KMS-11 (cell line): Measurements from ENCODE around the gene RAX.

ENCODE experiments used
- H2AFZ ChIP-seq: fragments of 200-600 bp; sonication (generic); 2 replicates; pipeline ENCODE4 v1.6.1; 2016; ENCODE audit warnings: antibody characterized with exemption, mixed run types, low read depth
- H3K27ac ChIP-seq: fragments of 200-600 bp; sonication (generic); 2 replicates; pipeline ENCODE4 v1.6.1; 2016; ENCODE audit warnings: mild to moderate bottlenecking, mixed run types
- H3K27me3 ChIP-seq: fragments of 200-600 bp; sonication (generic); 2 replicates; pipeline ENCODE4 v1.6.1; 2017; ENCODE audit warnings: mild to moderate bottlenecking, low read depth, mixed run types, moderate library complexity; ENCODE audit not compliant: insufficient read depth
- H3K36me3 ChIP-seq: fragments of 200-600 bp; sonication (generic); 2 replicates; pipeline ENCODE4 v1.6.1; 2017; ENCODE audit warnings: mild to moderate bottlenecking, mixed run types; ENCODE audit not compliant: insufficient read depth
- H3K4me1 ChIP-seq: fragments of 200-600 bp; sonication (generic); 2 replicates; pipeline ENCODE4 v1.6.1; 2016; ENCODE audit warnings: mild to moderate bottlenecking, low read depth, mixed run types; ENCODE audit not compliant: poor library complexity, severe bottlenecking
- H3K4me2 ChIP-seq: fragments of 200-600 bp; sonication (generic); 2 replicates; pipeline ENCODE4 v1.7.0; 2016; ENCODE audit warnings: mild to moderate bottlenecking, mixed run types
- H3K4me3 ChIP-seq: fragments of 200-600 bp; sonication (generic); IDR thresholded peaks from 2 replicates; pipeline ENCODE4 v1.6.1; 2017; ENCODE audit warnings: low read depth, low read length, mixed read lengths; ENCODE audit not compliant: insufficient read depth
- H3K79me2 ChIP-seq: fragments of 200-600 bp; sonication (generic); 2 replicates; pipeline ENCODE4 v1.6.1; 2016; ENCODE audit warnings: low read depth, mixed run types; ENCODE audit not compliant: insufficient read depth
- H3K9ac ChIP-seq: fragments of 200-600 bp; sonication (generic); 2 replicates; pipeline ENCODE4 v1.6.1; 2016; ENCODE audit warnings: mild to moderate bottlenecking, mixed run types
- H4K20me1 ChIP-seq: fragments of 200-600 bp; sonication (generic); 2 replicates; pipeline ENCODE4 v1.6.1; 2016; ENCODE audit warnings: mild to moderate bottlenecking, mixed run types; ENCODE audit not compliant: insufficient read depth
- CTCF ChIP-seq: fragments of 200-600 bp; sonication (generic); conservative IDR thresholded peaks from 2 replicates; pipeline ENCODE4 v1.6.1; 2017; ENCODE audit warnings: low read depth, mild to moderate bottlenecking, antibody characterized with exemption, low read length, moderate library complexity, mixed read lengths

The RAX gene

GRCh38 chr18:59270689-59271257 is 2.5 kb downstream of the RAX start:
- no peak for TF ChIP-seq CTCF

GRCh38 chr18:59269563-59270119 is 3.6 kb downstream of the RAX start:
- no peak overlapping the region for H3K4me2 ChIP-seq
- no peaks in the 10 kb centered on the region for H4K20me1 ChIP-seq
- H2AFZ ChIP-seq: peak overlapping the region; percentile 37; the same call in 1 of the 2 replicates
- no peak overlapping the region for H3K9ac ChIP-seq
- H3K4me3 ChIP-seq: no peak overlapping the region
- H3K4me1 ChIP-seq: peaks cover 15% of the 10 kb centered on the region
- H3K27me3 ChIP-seq: peaks cover 21% of the 10 kb centered on the region; the same call in 1 of the 2 replicates
- TF ChIP-seq CTCF: no peak
- no peak overlapping the region for H3K27ac ChIP-seq
- no peaks in the 10 kb centered on the region for H3K36me3 ChIP-seq
- no peaks in the 10 kb centered on the region for H3K79me2 ChIP-seq

More at GRCh38 chr18:59270689-59271257, 2.5 kb downstream of the RAX start:
- H3K36me3 ChIP-seq: no peaks in the 10 kb centered on the region
- no peak overlapping the region for H3K9ac ChIP-seq
- H3K4me2 ChIP-seq: no peak overlapping the region
- peaks cover 21% of the 10 kb centered on the region; the same call in 1 of the 2 replicates for H3K27me3 ChIP-seq
- no peak overlapping the region for H3K4me3 ChIP-seq
- H2AFZ ChIP-seq: no peak overlapping the region
- H4K20me1 ChIP-seq: no peaks in the 10 kb centered on the region
- H3K27ac ChIP-seq: no peak overlapping the region
- H3K79me2 ChIP-seq: no peaks in the 10 kb centered on the region
- H3K4me1 ChIP-seq: peaks cover 15% of the 10 kb centered on the region

DNA sequence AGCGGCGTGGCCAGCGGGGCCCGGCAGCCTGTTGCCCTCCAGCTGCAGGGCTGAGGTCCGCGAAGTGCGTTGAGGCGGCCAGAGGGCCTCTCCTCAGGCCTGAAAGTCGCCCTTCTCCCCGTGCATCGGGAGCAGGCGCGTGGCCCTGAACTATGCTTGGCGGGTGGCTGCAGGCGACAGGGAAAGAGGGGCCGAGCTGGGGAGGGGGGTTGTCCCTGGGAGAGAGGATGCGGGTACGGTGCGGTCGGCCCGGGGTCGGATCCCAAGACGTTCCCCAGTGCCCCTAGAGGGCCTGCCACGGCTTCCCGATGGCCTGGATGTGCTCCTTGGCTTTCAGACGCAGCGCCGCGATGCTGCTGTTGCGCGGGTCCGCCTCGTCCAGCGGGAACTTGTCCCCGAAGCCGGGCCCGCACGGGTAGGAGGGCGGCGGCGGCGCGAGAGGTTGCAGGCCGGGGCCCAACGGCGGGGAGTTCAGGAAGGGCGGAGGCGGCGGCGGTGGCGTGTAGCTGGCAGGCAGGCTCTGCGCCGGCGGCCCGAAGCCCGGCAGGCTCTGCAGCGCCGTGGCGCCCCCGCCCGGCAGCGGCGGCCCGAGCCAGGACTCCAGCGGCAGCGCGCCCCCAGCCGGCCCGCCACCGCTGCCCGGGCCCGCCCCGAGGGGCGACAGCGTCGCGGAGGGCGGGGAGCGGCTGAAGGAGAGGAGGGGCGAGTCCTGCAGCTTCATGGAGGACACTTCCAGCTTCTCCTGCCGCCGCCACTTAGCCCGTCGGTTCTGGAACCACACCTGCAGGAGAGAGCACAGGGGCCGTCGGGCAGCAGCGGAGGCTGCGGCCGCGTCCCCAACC is 4.3 kb downstream of the RAX start:
- Histone ChIP-seq H4K20me1 (no peaks in the 10 kb centered on the region), H3K4me3 (no peak overlapping the region), H3K9ac (no peak overlapping the region), H3K4me1 (peaks cover 15% of the 10 kb centered on the region), H3K27me3 (peaks cover 21% of the 10 kb centered on the region; the same call in 1 of the 2 replicates), H3K4me2 (peak overlapping the region; percentile 24; the same call in 1 of the 2 replicates), H3K79me2 (no peaks in the 10 kb centered on the region), H3K36me3 (no peaks in the 10 kb centered on the region), H2AFZ (peak overlapping the region; percentile 72; the same call in 1 of the 2 replicates), H3K27ac (no peak overlapping the region)
- no peak; the same call in 1 of the 2 replicates for TF ChIP-seq CTCF

DNA sequence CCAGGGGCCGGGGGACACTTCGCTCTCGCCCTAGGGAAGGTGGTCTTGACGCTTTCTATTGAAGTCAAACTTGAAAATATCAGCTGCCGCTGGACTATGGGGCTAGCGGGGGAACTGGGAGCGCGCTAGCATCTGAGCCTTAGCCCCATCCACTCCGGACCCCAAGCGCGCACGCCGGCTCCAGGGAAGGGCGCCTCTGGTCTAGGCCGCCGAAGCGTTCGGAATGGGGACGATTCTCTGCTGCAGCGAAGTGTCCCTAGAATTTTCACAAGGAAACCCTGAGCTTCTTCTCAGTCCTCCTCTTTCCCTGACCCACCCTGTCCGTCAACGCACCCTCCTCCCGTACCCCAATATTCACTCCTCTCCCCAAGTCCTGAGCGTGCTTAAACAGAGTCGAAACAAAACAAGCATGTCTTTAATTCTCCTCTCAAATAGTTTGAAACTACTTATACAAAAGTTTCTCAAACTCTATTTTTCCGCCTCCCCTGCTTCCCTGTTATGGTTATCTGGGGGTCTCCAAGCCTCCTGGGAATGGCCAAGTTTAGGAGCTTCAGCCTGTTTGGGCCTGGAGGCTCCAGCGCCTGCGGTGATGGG is 5.0 kb downstream of the RAX start:
- Histone ChIP-seq H3K4me2 (peak overlapping the region; percentile 24; the same call in 1 of the 2 replicates), H4K20me1 (no peaks in the 10 kb centered on the region), H3K4me1 (peaks cover 15% of the 10 kb centered on the region), H3K27me3 (peaks cover 21% of the 10 kb centered on the region; the same call in 1 of the 2 replicates), H3K79me2 (no peaks in the 10 kb centered on the region), H2AFZ (peak overlapping the region; percentile 72; the same call in 1 of the 2 replicates), H3K9ac (no peak overlapping the region), H3K27ac (no peak overlapping the region), H3K4me3 (no peak overlapping the region), H3K36me3 (no peaks in the 10 kb centered on the region)
- no peak for TF ChIP-seq CTCF
